Measurements from ENCODE around the gene PARD3.
"Not testable (repeated sequence)": the region's sequence is repeated elsewhere in the genome, so short reads cannot be mapped to it uniquely, and the experiment has no call there.

PARD3 gene

DNA sequence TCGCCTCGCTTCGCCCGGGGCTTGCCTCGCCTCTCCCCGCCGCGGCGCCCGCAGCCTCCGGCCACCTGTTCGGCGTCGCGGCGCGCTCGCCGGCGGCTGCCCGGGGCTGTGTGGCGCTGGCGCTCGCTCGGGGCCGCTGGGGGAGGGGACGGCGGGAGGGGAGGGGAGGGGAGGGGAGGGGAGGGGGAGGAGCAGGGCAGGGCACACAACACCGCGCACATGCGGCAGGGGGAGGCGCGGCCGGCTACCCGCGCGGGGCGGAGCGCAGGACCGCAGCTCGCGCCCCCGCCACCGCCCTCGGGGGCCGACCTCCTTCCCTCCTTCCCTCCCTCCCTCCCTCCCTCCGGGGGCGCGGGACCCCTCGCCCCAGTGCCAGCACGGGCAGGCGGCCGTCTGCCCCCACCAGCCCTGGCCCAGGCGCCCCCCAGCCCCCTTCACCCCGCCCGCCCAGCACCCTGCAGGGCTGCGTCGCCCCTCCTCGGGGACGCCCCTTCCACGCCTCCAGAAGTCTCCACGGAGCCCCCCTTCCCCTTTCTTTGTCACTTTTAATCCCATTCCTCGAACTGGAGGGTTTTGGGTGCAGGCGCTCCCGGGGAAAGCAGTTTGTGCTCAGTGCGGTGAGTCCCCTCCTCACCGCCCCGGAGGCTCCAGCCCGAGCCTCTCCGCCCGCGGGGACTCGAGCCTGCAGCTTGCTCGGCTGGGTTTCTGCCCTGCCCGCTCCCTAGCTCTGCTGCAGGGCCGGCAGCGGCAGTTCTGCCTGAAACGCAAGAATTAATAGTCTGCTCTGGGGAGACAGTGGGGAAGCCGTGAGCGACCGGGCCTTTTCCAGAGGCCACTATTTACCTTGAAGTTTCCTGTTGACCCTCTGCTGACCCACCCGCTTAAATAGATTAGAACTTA lies at the start of gene PARD3:
TSS of gene PARD3 (minus strand) at position 112 of the 900 bp plus-strand sequence. CDS start 301 bp downstream, outside the sequence.
- peak; percentile 43 for DNase-seq

DNA sequence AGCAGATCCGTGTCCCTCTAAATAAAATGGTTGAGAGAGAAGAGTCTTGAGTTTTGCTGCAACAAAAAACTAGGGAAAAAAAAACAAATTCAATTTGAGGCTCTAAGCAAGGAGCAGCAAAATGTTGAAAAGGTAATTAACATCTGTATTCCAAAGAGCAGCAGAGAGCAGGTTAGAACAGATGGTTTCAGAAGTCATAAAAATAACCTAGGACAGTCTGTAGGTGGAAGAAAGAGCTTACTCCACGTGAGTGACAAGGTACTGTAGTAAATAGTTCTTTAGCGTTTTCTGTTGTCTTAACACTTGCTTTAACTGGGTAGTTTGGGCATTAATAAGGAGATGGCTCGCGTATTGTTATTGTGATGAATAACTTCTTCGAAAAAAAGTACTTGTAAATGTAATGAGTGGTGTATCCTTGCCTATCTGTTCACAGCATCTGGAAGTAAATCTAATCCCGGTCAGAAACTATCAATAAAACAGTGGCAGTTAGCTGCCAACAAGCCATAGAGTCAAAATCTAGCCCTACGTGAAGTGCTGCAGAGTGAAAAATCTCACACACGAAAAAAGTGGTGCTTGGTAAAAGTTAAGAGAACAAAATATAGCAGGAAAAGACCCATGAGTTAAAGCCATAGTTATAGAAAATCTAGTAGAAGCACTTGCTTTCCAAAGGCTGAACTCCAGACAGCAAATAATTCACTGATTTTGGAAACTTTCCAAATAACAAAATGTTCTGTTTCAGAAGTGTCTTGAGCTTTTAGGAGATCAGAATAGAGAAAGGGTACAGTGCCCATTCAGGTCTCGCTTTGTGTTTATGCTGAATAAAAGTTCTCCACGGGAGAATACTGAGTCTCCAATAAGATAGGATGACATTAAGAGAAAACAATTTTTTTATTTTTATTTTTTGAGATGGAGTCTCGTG lies 49.3 kb upstream of the PARD3 start:
- DNase-seq = no peak

DNA sequence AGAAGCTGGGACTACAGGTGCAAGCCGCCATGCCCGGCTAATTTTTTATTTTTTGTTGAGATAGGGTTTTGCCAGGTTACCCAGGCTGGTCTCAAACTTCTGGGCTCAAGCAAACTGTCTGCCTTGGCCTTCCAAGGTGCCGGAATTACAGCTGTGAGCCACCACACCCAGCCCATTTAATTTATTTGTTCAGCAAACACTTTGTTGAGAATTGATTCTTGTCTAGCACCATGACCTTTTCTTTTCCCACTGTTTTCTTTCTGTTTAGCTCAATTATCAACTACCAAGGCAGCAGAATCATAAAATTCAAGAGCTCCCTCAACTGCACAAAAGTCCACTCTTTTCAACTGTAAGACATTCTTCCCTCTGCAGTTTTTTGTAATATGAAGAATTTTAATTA lies 47.8 kb upstream of the PARD3 start:
- DNase-seq = no peak

DNA sequence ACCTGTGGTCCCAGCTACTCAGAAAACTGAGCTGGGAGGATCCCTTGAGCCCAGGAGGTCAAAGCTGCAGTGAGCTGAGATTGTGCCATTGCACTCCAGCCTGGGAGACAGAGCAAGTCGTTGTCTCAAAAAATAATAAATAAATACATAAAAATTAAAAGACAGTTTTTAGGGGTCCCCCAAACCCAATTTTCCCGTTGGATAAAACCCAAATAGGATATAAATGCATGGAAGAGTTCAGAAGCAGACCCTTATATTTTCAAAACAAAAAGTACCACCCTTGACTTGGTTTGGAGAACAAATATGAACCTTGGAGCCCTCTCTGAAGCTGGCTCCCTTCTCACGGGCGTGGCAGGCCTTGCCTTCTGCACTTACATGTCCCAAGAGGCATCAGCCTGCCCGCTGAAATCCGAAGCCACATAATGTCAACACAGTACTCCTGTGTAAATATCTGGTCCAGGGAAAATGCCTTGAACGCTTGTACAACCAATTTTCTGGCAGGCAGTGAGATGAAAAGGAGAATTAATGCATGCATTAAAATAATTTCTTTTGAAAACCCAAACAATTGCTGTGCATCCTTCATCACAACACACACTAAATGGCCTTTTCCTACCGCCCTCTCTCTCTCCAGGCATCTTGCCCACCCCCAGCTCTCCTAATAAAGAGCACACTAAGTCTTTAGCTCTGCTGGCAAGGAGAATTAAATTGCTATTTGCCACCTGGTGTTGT lies 46.4 kb upstream of the PARD3 start:
- DNase-seq = peak; percentile 21

DNA sequence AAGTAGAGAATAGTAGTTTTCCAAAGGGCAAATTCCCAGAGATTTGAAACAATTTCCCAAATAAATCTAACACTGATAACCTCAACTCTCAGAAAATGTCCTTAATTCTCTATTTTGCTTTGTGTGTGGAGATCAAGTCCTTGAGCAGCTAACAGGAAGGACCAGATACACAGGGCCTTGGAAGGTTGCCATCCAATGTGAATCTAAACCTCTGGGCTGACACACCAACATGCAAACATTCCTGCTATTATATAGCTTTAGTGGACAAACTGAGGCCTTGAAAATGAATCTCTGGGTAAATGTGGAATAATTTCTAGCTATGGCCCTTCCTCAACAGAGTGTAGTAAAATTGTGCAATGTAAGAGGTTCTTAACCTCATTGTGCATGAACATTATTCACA lies 44.1 kb upstream of the PARD3 start:
- DNase-seq = no peak

DNA sequence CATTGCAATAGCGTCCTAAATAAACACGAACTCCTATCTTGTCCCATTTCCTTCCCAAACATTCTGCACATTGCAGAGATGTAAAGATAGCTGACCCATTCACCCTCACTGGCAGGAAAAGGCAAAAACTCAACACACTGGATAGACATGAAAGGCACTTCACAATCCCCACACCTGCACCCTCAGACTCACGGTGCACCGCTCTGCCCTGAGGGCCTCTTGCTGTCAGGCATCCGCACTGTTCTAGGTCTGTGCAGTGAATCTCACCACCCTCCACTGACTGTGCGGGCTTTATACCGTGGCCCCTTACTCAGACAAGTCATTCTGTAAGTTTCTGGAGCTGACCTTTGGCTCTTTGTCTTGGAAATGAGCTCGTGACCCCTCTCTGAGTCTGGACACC lies 42.9 kb upstream of the PARD3 start:
- DNase-seq = no peak

DNA sequence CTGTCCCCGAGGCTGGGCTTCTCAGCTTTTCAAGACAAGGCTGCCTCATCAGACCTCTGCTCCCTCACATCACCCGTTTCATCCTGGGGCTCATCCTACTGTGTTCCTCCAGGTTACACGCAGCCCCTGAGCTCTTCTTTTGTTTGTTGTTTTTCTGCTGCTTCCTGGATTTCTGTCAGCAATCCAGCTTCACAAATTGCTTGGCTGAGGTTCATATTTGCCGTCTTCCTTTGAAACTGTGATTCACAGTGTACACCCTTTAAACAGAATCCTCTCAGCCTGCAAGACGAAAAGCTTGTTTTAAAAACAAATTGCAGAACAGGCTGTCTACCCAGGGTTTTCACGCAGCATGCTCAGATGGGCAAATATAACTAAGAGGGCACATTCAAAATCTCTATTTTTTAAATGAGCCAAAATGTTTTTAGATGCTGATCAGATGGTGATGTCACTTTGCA lies 39.1 kb upstream of the PARD3 start:
- no peak for DNase-seq

DNA sequence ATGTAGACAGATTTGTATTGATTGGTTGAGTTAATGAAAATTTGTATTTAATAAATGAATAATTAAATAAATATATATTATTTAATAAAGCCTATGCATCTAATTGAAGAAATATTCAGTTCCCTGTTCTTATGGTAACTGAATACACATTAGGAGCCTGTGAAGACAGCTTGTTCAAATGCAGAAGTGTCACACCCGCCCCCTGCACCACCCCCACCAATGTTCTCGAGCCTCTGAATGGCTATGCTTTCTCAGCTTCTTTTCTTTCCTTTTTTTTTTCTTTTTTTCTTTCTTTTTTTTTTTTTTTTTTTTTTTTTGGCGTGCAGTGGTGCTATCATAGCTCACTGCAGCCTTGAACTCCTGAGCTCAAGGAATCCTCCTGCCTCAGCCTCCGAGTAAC lies 38.3 kb upstream of the PARD3 start:
- DNase-seq = no peak

DNA sequence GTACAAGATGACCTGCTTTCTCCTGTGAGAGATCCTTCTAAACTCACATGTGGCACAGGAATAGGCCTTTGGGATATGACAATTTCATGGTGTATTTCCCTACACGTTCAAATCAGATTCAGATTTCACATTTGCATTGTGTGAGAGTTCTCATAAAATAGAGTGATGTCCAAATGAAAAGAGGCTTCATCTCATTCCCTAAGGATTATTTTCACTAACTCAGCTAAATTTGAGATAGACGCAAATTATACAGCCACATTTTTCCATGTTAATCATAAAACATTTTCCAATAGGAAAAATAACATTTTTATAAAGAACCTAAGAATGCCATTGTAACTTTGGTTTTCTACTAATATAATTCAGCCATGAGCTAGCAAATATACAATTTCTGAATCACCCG lies 35.5 kb upstream of the PARD3 start:
- DNase-seq = no peak

DNA sequence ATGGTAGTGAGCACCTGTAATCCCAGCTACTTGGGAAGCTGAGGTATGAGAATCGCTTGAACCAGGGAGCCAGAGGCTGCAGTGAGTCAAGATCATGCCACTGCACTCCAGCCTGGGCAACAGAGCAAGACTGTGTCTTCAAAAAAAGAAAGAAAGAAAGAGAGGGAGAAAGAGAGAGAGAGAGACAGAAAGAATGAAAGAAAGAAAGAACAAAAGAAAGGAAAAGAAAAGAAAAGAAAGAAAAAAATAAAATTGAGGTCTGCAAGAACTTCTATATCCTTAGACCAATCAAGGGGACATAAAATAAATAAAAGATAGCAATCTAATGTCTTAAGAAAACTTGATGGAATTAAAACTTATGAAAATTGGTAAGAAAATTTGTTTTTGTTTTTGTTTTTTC lies 34.9 kb upstream of the PARD3 start:
- DNase-seq = no peak

DNA sequence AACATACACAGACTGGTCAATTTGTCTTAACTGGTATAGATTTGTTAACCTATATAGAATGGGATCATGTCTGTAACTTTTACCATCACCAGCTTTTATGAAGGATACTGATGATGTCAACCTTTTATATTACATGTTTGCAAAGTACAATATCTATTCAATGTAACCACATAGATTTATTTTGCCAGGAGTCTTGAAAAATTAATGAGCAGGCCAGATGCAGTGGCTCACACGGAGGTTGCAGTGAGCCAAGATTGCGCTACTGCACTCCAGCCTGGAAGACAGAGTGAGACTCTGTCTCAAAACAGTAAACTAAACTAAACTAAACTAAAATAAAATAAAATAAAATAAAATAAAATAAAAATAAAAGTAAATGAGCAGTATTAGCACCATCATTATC lies 30.0 kb upstream of the PARD3 start:
- DNase-seq = no peak

DNA sequence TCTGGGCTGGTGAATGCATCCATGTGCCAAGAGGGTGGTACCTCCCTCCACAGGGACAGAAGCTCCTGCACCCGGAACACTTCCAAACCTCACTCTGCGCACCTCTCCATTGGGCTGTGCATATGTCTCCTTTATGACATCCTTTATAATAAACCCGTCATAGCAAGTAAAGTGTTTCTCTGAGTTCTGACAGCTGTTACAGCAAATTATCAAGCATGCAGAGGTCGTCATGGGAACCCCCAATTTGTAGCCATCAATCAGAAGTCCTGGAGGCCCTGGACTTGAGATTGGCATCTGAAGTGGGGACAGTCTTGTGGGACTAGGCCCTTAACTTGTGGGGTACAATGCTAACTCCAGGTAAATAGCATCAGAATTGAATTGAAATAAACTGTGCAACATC lies 29.4 kb upstream of the PARD3 start:
- DNase-seq = no peak

DNA sequence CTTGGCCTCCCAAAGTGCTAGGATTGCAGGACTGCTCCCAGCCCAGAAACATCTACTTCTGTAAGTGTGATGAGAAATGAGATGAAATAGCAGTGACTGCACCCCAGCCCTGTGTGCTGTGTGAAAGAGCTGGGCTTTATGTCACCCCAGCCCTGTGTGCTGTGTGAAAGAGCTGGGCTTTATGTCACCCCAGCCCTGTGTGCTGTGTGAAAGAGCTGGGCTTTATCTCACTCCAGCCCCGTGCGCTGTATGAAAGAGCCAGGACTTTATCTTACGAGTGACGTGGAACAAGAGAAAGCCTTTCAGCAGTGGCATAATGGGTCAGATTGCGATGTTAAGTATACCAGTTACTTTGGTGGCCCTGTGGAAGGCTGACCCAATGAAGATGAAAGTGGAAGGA lies 28.4 kb upstream of the PARD3 start:
- not testable (repeated sequence) for DNase-seq

DNA sequence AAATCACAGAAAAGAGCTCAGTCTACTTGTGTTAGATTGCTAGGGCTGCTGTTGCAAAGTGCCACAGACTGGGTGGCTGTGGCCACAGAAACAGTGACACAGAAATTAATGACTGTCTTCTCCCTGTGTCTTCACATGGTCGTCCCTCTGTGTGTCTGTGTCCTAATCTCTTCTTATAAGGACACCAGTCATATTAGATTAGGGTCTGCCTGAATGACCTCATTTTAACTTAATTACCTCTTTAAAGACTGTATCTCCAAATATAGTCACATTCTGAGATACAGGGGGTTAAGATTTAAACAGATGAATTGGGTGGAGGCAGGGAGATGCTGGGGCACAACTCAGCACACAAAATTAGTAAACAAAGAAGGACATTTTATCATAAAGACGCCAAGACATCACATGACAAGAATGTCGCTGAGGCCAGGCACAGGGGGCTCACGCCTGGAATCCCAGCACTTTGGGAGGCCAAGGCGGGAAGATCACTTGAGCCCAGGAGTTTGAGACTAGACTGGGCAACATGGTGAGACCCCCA lies 23.3 kb upstream of the PARD3 start:
- DNase-seq = no peak

DNA sequence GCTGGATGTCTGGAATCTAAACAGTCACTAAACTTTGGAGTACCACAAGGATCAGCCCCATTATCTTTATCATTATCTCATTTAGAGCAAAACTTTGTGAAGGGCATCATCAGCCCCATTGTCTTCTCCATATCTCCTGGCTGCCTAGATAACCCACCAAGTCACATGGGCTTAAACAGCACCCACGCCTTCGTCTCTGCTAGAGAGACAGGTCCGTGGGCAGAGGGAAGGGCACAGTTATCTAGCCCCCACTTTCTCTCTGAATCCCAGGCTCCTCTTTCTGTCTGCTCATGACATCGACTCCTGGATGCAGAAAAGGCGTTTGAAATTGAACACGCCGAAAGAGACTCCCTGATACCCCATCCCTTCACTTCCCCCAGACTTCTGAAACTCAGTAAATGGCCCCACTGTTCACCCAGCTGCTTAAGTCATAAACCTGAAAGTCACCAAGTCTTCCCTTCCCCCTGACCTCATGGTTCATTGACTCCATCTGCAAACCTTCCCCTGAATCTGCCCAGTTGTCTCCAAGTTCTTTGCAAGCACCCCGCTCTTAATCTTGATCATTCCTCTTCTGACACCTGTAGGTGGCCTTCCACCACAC lies 20.9 kb upstream of the PARD3 start:
- DNase-seq = no peak

DNA sequence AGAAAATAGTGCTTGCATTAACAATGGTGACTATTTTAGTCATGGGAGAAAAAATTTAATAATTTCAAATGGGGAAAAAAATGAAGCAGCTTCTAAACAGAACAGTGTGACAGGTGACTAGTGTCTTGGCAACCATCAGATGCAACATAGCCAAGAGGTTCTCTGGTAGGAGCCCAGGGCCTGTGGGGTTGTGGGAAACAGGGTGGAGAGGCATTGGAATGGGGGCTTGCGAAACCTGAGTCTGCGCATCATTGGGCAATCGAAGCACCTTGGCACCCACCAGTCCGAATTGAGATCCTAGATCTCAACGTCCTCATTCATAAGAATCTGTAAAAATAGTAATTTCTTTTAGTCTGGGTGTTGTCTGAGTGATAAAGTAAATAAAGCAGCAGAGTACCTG lies 19.2 kb upstream of the PARD3 start:
- DNase-seq = no peak

DNA sequence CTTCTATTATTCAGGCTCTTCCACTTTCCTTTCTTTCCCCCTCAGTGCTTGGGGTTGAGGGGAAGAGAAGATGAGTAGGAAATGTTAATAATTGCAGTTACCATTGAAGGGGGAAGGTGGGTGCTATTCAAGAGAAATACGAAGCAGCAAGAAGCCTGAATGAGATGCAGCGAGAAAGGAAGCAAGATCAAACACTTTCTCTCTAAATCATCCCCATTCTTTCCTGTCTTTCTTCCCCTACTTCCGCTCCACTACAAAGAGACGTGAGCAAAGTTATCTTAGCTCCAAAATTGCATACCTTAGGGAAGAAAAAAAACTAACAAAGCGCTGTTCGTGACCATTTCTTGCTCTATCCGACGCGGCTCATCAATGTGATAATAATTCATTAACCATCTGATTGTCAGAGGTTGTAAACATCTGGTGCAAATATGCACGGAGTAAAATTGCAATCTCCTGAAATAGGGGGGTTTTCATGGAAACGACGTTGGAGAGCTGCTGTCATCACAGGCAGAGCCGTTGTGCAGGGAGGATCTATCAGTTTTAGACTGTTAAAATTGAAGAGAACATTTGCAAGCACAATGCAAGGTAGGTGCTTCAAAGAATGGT lies 15.2 kb upstream of the PARD3 start:
- DNase-seq = no peak

DNA sequence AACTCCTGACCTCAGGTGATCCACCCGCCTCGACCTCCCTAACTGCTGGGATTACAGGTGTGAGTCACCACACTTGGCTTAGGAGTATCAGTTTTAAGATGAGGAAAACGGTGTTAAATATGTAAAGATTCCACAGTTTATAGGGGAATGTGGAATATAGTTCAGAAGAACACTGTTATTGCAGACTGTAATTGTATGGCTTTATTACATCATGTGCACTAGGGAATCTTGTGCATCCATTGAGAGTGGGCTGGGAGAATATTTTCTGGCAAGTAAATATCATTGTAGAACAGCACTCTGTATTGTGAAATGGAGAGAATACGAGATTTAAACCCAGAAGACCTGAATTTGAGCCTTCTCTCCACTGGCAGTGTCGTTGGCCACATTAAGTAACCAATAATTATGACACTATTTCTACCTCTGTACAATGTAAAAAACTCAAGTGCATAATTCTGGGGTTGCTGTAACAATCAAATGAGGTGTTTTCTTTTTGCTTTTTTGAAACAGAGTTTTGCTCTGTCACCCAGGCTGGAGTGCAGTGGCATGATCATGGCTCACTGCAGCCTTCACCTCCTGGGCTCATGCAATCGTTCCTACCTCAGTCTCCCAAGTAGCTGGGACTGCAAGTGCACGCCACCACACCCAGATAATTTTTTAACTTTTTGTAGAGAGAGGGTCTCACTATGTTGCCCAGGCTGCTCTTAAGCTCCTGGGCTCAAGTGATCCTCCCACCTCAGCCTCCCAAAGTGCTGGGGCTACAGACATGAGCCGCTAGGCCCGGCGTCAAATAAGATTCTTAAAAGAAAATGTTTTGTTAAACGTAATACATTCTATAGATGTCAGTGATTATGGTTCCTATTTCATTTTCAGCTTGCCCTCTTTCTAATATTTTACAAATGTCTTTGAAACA lies 12.0 kb upstream of the PARD3 start:
- DNase-seq = no peak

DNA sequence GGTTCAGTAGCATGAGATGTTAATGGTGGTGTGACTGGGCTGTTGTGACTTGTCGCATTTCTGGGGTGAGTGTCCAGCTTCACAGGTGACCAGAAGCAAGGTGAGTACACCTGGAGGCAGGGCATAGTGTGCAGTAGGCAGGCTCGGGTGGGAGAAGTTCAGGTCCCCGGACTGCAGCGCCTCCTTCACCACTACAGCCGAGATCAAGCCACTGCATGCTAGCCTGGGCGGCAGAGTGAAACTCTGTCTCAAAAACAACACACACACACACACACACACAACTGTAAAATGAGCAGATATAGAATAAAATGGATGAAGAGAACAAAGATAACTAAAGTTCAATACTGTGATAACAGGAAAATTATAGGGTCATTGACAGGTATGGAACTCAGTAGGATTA lies 11.1 kb upstream of the PARD3 start:
- DNase-seq = no peak

DNA sequence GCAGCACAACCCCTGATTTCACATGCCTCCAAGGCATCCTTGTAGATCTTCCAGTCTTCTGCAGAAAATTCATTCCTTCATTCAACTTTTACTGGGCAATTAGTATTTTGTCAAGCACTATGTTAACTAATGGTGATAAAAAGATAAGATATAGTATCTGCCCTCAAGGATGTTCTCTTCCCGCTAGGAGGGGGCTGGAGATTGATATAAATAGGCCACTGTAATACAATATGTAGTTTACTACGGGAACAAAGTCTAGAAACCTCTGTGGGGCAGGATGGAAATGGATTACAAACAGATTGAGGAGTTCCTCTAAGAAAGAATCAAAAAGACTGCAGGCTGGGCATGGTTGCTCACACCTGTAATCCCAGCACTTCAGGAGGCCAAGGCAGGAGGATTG lies 10.3 kb upstream of the PARD3 start:
- no peak for DNase-seq

DNA sequence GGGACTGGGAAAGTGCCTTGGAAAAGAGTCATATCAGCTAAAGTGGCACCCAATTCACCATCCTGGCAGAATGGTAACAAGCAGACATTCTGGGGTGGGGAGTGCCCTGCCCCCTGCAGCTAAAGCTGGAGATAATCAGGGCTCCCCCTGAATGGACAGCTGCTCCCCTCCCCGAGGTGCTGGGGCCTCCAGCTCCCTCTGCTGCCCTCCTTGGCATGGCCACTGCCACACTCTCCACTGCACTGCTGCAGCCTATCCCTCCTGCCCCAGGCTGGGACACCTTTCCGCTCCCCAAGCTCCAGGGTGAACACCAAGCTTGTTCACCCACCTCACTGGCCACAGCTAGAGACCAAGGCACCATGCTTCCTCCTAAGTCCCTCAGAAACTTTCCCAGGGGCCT lies 9.8 kb upstream of the PARD3 start:
- DNase-seq = no peak

All from NCI-H526 treated with DMSO at 0.1 percent for 48 hours (cell line).